ENCODE data around the gene CARD11. TPM values are rescaled to one million over a fixed set of nuclear protein-coding genes. Genes with fewer than 3 reads are reported as not detected.

CARD11 gene
- total RNA-seq, 1 donor from 2014 or later: 5.7 TPM

DNA sequence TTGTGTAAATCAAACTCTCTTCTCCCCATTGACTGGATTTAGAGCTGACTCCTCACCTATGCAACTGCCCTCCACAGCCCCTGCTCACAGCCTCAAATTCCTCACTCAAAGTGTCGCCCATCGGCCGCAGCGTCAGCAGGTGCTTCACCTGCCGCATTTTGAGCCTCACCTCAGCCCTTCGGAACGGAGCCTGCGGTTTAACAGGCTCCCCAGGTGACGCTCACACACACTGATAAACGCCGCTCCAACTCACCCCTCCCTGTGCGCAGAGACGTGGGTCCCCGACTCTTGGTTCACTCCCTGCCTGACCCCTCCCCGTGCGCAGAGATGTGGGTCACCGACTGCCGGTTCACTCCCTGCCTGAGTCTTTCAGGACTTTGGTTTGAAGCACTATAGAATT, 57.1 kb downstream of the CARD11 start:
- Histone ChIP-seq H3K4me3 (no peak overlapping the region), H3K27ac (no peak overlapping the region), H3K9me3 (no peaks in the 10 kb centered on the region), H3K36me3 (no peaks in the 10 kb centered on the region), H3K27me3 (ENCODE audit: low read depth) (no peaks in the 10 kb centered on the region), H3K4me1 (no peaks in the 10 kb centered on the region)
- TF ChIP-seq, protein P1, sequence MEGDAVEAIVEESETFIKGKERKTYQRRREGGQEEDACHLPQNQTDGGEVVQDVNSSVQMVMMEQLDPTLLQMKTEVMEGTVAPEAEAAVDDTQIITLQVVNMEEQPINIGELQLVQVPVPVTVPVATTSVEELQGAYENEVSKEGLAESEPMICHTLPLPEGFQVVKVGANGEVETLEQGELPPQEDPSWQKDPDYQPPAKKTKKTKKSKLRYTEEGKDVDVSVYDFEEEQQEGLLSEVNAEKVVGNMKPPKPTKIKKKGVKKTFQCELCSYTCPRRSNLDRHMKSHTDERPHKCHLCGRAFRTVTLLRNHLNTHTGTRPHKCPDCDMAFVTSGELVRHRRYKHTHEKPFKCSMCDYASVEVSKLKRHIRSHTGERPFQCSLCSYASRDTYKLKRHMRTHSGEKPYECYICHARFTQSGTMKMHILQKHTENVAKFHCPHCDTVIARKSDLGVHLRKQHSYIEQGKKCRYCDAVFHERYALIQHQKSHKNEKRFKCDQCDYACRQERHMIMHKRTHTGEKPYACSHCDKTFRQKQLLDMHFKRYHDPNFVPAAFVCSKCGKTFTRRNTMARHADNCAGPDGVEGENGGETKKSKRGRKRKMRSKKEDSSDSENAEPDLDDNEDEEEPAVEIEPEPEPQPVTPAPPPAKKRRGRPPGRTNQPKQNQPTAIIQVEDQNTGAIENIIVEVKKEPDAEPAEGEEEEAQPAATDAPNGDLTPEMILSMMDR (IDR thresholded peaks at IDR 0.05): no peak
- intact Hi-C loops (cut with DNase I): no loop called here
- no peak for ATAC-seq
- DNase-seq: no peak

DNA sequence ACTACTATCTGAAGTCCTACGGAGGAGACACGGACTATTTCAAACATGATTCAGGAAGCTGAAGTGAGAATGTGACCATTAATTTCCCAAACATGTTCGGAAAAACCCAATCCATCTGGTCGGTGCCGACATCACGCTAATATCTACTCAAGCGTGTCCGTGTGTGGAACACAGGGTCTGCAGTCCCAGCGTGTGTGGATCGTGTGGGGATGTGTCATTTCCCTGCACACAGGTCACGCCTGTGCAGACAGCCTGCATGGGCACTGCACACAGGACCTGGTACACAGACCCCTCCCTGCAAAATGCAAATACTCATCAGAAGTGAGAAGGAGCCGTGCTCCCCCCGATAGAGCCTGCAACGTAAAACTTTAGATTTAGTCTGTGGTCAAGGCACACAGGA, 57.8 kb downstream of the CARD11 start:
- intact Hi-C loops (cut with DNase I): no loop called here

DNA sequence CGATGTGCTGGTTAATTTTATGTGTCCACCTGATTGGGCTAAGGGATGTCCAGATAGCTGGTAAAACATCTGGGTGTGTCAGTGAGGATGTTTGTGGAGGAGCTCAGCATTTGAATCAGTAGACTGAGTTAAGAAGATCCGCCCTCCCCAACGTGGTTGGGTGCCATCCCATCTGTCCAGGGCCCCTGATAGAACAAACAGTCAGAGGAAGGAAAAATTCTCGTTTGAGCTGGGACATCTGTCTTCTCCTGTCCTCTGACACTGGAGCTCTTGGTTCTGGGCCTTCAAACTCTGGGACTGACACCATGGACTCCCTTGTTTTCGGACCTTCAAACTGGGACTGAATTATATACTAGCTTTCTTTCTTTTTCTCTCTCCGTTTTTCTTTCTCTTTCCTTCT, 59.6 kb downstream of the CARD11 start:
- H3K4me1 ChIP-seq: peaks cover 8% of the 10 kb centered on the region
- no peaks in the 10 kb centered on the region for H3K9me3 ChIP-seq
- H3K27ac ChIP-seq: no peak overlapping the region
- ATAC-seq: no peak
- peaks cover 13% of the 10 kb centered on the region for H3K27me3 ChIP-seq (ENCODE audit: low read depth)
- H3K36me3 ChIP-seq: no peaks in the 10 kb centered on the region
- no peak overlapping the region for H3K4me3 ChIP-seq
- TF ChIP-seq, protein P1 (IDR thresholded peaks at IDR 0.05): no peak
- intact Hi-C loops (cut with DNase I): no loop called here
- no peak for DNase-seq

More for the DNA sequence above, 57.8 kb downstream of the CARD11 start:
- no peaks in the 10 kb centered on the region for H3K9me3 ChIP-seq
- H3K4me3 ChIP-seq: no peak overlapping the region
- TF ChIP-seq, protein P1 (IDR thresholded peaks at IDR 0.05): no peak
- H3K27me3 ChIP-seq (ENCODE audit: low read depth): no peaks in the 10 kb centered on the region
- H3K4me1 ChIP-seq: no peaks in the 10 kb centered on the region
- no peak for DNase-seq
- ATAC-seq: no peak
- no peaks in the 10 kb centered on the region for H3K36me3 ChIP-seq
- no peak overlapping the region for H3K27ac ChIP-seq

DNA sequence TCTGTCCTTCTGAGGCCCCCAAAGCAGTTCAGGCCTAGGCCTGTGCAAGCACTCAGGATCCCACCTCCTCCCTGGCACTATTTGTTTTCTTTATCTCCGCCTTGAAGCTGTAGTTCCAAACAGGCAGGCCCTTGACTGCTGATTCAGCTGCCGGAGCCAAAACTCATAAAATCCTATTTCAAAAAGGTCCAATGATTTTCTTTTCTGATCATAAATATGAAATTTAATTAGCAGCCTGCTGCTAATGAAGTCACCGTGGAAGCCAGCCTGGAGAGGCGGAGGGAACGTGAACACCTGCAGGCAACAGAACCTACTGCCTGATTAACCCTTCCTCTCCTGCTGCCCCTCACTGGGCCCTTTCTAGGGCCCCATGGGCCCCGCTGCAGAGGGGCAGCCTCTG, 60.1 kb downstream of the CARD11 start:
- intact Hi-C loops (cut with DNase I): no loop called here
- ATAC-seq (no peak), DNase-seq (no peak)
- peaks cover 17% of the 10 kb centered on the region for H3K27me3 ChIP-seq (ENCODE audit: low read depth)
- no peak overlapping the region for H3K27ac ChIP-seq
- peaks cover 13% of the 10 kb centered on the region for H3K4me1 ChIP-seq
- H3K4me3 ChIP-seq: no peak overlapping the region
- H3K36me3 ChIP-seq: no peaks in the 10 kb centered on the region
- H3K9me3 ChIP-seq: no peaks in the 10 kb centered on the region
- TF ChIP-seq, protein P1 (IDR thresholded peaks at IDR 0.05): no peak

DNA sequence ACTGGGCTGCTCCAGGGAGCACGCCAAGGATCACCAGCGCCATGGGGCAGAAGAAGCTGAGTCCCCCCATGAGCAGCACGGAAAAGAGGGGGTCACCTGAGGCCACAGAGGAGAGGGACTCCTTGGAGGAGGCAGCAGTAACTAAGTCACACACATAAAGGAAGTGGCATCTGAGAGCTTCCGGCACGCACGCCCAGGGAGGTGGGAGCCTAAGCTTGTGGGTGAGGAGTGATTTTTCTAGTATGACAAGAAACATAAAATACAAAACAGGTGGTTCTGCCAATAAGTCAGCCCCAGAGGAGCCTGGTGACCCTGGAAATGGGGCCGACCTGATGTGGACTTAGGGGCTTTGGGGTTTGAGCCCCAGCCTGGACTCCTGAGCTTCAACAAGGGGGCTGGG, 60.8 kb downstream of the CARD11 start:
- Histone ChIP-seq H3K9me3 (no peaks in the 10 kb centered on the region), H3K27me3 (ENCODE audit: low read depth) (peaks cover 19% of the 10 kb centered on the region), H3K4me3 (no peak overlapping the region), H3K4me1 (peaks cover 15% of the 10 kb centered on the region), H3K36me3 (no peaks in the 10 kb centered on the region), H3K27ac (no peak overlapping the region)
- peak in 1 of 2 donors; percentile 14 for ATAC-seq
- intact Hi-C loops (cut with DNase I): no loop called here
- DNase-seq: no peak
- TF ChIP-seq, protein P1 (IDR thresholded peaks at IDR 0.05): no peak

DNA sequence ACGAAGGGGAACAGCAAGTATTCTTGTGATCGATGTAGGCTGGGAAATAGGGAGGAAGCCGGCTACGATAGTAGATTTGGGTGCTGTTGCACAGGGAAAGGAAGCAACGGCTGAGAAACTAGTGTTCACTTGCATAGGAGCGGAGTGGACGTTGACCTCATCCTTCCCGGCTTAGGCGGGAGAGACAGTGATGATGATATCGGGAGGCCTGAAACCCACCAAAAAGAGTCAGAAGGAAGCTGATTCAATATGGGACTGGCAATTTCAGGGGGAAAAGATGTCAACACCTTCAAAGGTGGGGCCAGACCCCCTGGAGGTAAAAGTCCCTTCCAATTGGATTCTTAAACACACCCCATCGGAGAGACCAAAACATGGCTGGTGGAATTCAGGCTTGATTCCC, 61.3 kb downstream of the CARD11 start:
- ATAC-seq (no peak), DNase-seq (no peak)
- Histone ChIP-seq H3K36me3 (no peaks in the 10 kb centered on the region), H3K4me3 (no peak overlapping the region), H3K9me3 (no peaks in the 10 kb centered on the region), H3K4me1 (peaks cover 15% of the 10 kb centered on the region), H3K27me3 (ENCODE audit: low read depth) (peaks cover 19% of the 10 kb centered on the region), H3K27ac (no peak overlapping the region)
- TF ChIP-seq, protein P1 (IDR thresholded peaks at IDR 0.05): no peak
- intact Hi-C loops (cut with DNase I): no loop called here
